HG03378 (cell line): ENCODE data around the gene POC1A.
"Not testable (repeated sequence)": the region's sequence is repeated elsewhere in the genome, so short reads cannot be mapped to it uniquely, and the experiment has no call there.

Experiments
- ATAC-seq: cut with Tn5 transposase; IDR thresholded peaks from one replicate; pipeline ENCODE4 v1.9.1; 2021; ENCODE audit warnings: mild to moderate bottlenecking, moderate library complexity; ENCODE audit not compliant: unreplicated experiment

The POC1A gene

DNA sequence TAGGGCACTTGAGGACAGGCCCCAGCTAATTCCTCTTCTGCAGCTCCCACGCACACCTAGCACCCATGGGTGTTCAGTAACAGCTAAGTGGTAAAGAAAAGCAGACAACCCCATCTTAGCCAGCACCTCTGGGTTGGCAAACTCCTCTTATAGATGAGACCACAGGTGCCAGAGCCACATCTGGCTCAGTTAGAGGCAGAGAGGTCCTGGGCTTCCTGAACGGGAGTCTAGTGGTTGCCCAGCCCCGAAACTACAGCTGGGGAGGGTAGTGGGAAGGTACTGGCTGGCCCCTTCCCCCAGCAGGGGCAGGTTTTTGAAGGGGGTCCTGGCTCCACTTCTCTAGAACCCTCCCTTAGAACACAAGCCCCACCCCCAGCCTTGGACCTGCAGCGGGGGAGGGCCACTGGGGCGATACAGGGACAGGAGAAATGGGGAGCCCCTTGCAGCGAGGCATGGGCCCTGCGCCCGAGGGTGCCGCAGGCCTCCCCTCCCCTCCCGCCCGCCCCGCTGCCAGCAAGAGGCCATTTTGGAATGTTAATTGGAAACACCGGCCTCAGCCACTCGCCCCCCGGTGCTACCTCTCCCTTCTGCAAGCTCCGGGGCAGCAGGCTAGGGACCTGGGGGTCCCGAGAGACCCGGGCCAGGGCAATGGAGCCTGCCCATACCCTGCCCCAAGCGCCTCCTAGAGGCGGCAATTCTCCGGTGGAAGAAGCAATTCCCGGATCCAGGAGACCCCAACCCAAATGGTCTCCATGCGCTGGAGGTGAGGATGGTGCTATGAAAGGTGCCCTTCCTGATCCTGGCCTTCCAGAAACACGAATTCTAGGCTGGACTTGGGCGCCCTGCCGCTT, 99.3 kb downstream of the POC1A start:
- no peak for ATAC-seq

- ATAC-seq: no peak
Measured at GRCh38 chr3:52053307-52054304, 100.6 kb downstream of the POC1A start.

DNA sequence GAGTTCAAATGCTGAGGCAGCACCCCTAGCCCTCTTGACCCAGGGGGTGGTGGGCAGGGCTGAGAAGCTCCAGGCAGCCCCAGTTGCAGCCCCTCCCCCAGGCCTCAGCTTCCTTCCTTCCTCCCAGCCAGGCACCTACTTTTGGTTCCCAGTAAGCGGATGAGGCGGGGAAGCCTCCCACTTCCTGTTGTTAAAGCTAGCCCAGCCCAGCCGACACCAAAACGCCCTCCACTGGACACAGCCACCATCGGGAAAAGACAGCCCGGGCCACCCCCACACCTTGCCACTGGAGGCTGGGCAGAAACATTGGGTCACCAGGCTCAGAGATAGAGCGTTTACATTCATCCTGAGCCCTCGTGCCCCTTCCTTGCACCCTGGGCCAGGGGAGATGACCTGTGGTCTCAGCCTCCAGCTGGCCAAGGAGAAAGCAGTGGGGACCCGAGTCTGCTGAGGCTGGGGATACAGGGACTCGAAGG, 101.4 kb downstream of the POC1A start:
- ATAC-seq: no peak

DNA sequence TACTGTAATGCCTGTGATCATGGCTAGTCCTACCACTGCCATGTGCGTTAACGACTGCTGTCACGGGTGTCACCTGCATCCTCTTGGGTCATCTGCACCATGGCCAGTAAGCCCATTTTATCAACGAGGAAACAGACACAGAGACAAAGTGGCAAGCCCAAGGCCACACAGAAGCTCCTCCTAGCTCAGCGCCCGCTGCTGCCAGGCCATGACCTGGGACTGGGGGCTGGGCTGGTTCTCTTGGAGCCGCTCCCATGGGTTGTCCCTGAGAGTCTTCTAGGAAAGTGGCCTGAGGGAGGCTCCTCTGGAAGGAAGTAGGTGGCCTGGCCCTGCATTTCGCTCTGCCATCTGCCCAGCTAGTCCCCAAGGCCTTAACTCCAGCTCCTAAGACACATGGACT, 102.8 kb downstream of the POC1A start:
- no peak for ATAC-seq

- ATAC-seq: no peak
Measured at GRCh38 chr3:52050571-52050970, 103.7 kb downstream of the POC1A start.

DNA sequence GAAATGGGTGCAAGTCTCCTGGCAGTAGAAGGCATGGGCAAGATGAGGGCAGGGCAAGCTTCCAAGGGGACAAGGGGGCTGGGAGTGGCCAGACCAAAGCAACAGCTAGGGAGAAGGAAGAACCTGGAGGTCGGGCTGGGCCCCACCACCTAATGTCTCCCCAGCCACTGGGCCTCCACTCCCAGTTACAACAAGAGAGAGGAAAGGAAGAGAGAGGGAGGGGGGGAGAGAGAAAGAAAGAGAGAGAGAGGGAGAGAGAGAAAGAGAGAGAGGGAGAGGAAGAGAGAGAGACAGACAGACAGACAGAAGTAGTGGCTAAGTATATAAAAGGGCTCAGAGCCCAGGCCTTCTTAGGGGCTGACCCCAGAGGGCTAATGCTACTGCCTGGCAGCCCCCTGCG, 104.7 kb downstream of the POC1A start:
- no peak for ATAC-seq

DNA sequence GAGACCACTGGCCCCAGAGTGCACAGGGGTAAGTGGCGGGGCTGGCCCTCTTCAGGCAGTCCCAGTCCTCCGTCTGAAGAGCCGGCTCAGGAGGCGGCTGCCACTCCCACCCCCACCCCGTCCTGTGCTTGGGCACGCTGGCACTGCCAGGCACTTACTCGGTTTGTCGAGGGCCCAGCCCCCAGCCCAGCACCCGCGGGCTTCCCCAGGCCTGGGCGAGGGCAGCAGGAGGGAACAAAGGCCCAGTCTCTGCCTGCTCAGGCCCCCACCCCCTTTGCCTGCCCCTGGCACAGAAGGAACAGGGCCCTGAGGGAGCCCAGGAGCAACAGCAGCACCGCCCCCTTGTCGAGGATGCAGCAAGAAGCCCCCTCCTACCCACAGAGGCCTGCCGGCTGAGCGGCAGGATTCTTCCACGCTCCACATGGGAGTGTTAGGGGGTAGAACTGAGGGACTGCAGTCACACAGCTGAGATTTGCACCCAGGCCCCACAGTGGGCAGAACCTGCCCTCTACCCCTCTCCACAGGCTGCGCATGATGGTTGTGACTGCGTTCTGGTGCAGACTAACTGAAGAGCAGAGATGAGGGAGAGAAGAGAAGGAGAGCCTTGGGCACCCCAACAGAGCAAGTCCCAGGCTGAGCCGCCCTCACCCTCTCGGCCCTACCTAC, 106.8 kb downstream of the POC1A start:
- ATAC-seq: no peak

DNA sequence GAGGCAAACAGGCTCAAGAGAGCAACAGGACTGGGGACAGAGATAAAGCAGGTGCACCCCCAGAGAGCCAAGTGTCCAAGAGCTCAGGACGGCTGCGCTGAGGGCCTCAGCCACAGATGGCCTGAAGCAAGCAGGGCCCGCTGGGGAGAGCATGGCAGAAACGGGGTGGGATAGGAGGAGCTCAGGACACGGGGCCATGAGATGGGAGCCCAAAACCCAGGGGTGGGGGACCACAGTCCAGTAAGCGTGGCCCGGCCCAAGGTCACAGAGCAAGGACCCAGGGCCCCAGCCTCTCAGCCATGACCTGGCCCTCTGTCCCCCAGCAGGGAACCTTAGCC, 107.4 kb downstream of the POC1A start:
- ATAC-seq: no peak

- ATAC-seq: no peak
Measured at GRCh38 chr3:52046186-52046901, 107.9 kb downstream of the POC1A start.

- no peak for ATAC-seq
Measured at GRCh38 chr3:52044869-52045619, 109.2 kb downstream of the POC1A start.

- ATAC-seq: no peak
Measured at GRCh38 chr3:52043750-52044149, 110.5 kb downstream of the POC1A start.

GRCh38 chr3:52043039-52043438, 111.2 kb downstream of the POC1A start:
- not testable (repeated sequence) for ATAC-seq

DNA sequence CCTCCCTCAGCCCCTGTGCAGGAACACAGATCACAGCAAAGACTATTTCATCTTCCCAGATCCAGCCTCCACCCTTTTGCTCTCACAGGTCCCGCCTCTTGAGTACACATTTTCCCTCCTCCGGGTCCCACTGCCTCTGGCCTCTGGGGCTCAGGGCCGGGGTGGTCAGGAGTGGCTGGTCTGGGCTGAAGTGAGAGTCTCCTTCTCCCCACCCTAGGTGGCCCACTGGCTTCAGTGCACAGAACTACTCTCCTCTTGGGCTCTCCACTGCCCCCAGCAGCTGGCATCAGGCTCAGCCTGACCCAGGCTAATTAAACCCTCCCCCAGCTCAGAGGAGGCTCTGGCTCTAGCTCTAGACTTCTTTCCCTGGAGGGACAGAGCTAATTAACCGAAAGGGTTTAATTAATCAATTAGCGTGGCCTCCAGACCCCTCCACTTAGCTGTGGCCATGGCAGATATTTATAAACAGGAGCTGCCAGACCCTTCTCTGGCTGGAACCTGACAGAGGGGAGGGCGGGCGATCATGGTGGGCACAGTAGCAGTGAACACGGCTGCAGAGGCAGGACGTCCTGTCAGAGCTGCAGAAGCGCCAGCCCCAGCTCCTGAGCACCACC, 113.0 kb downstream of the POC1A start:
- ATAC-seq: no peak

- no peak for ATAC-seq
Measured at GRCh38 chr3:52040600-52040999, 113.6 kb downstream of the POC1A start.

DNA sequence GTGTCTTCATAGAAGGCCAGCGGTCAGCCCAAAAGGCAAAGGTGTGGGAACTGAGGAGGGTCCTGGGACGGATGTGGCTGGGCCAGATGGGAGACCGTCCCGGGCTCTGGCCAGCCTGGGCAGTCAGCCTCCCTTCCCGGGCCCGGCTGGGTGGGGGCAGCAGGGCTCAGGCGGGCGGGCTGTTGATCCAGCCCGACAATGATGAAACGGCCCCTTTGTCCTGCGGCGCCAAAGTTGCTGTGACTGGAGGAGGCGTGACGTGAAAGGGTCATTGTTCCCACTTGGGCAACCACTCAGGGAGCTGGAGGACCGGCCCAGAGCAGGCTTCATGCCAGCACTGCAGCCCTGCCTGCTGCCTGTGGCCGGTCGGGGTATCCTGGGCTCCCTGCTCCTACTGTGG, 114.4 kb downstream of the POC1A start:
- ATAC-seq: no peak

GRCh38 chr3:52039426-52039825, 114.8 kb downstream of the POC1A start:
- ATAC-seq: no peak

DNA sequence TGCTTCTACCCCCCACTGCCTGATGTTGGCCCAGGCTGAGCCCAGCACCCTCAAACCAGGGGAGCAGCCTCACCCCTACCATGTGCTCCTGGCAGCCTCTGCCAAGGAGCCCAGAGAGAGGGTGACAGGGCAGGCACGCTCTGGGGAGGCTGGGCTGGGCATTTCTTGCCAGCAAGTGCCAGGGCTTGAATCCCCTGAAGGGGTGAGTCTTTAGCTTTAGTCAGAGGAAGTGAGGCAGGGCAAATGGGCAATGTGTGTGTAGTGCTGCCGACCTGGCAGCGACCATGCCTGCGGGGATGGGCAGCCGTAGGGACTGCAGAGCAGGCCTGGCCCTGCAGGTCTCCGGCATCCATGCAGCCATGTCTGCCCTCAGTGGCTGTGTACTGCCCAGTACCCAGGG, 116.0 kb downstream of the POC1A start:
- no peak for ATAC-seq

DNA sequence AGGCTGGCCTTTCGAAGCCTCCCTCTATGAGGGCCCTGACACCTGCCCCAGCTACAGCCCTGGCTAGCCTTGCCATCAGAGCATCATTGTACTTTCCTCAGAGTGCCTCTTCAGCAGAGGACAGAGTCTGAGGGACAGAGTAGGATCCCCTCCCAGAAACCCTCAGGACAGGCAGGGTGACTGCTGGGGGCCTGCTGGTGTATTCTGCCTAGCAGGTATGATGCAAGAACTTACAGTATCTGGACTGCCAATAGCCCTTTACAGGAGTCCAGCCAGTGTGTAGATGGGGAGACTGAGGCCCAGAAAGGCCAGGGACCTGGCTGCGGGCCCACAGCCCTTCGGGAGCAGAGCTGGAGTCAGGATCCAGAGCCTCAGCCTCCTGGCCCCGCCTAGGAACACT, 116.9 kb downstream of the POC1A start:
- ATAC-seq: no peak

- no peak for ATAC-seq
Measured at GRCh38 chr3:52036829-52037228, 117.4 kb downstream of the POC1A start.
